ENCODE results near the gene MYO9B. TPM values are rescaled to one million over a fixed set of nuclear protein-coding genes. Genes with fewer than 3 reads are reported as not detected.
A peak's percentile ranks its signal among the peaks of the same experiment; 100 is the strongest.

Gene MYO9B
- total and polyA plus RNA-seq, 8 donors: 56.5 to 149 (median 66.0) TPM

GRCh38 chr19:17048885-17049453 lies 26.6 kb upstream of the MYO9B start:
- no peaks in the 10 kb centered on the region for H3K9me3 ChIP-seq

GRCh38 chr19:17049711-17050280 lies 25.8 kb upstream of the MYO9B start:
- intact Hi-C loops (cut with DNase I): loop anchor here in 1 of 2 donors (5.0 kb wide), 1 partner anchor 277 kb away; no protein-coding TSS in a partner anchor
- DNase-seq (peak in 2 of 4 donors; percentile 47 to 69), ATAC-seq (peak; percentile 91)
- H3K27ac ChIP-seq: no peak overlapping the region
- H3K36me3 ChIP-seq: peaks cover 0 to 64% of the 10 kb centered on the region in 2 donors
- TF ChIP-seq CTCF (IDR thresholded peaks at IDR 0.05): no peak
- no peaks in the 10 kb centered on the region for H3K4me1 ChIP-seq
- H3K27me3 ChIP-seq: no peaks in the 10 kb centered on the region
- H3K4me3 ChIP-seq: no peak overlapping the region
- no peaks in the 10 kb centered on the region for H3K9me3 ChIP-seq

More at GRCh38 chr19:17048885-17049453, 26.6 kb upstream of the MYO9B start:
- H3K4me3 ChIP-seq: no peak overlapping the region
- intact Hi-C loops (cut with DNase I): no loop called here
- DNase-seq (peak in 1 of 4 donors; percentile 54), ATAC-seq (no peak)
- no peak overlapping the region for H3K27ac ChIP-seq
- no peaks in the 10 kb centered on the region for H3K4me1 ChIP-seq
- H3K36me3 ChIP-seq: peaks cover 0 to 56% of the 10 kb centered on the region in 2 donors
- no peaks in the 10 kb centered on the region for H3K27me3 ChIP-seq
- no peak for TF ChIP-seq CTCF (IDR thresholded peaks at IDR 0.05)

GRCh38 chr19:17052439-17052838 lies 23.1 kb upstream of the MYO9B start:
- DNase-seq: peak in 2 of 4 donors; percentile 11 to 41
- H3K4me3 ChIP-seq: no peak overlapping the region
- TF ChIP-seq CTCF (IDR thresholded peaks at IDR 0.05): peak; percentile 48 to 65
- H3K4me1 ChIP-seq: no peaks in the 10 kb centered on the region
- no peaks in the 10 kb centered on the region for H3K27me3 ChIP-seq
- intact Hi-C loops (cut with DNase I): loop anchor here in 1 of 2 donors (5.0 kb wide), 1 partner anchor 280 kb away; no protein-coding TSS in a partner anchor
- H3K36me3 ChIP-seq: peaks cover 0 to 83% of the 10 kb centered on the region in 2 donors
- no peaks in the 10 kb centered on the region for H3K9me3 ChIP-seq
- H3K27ac ChIP-seq: no peak overlapping the region
- peak; percentile 78 for ATAC-seq

GRCh38 chr19:17054746-17055145 lies 20.8 kb upstream of the MYO9B start:
- intact Hi-C loops (cut with DNase I): loop anchor here in 1 of 2 donors (5.0 kb wide), 1 partner anchor 282 kb away; no protein-coding TSS in a partner anchor
- Histone ChIP-seq H3K27me3 (no peaks in the 10 kb centered on the region), H3K9me3 (peaks cover 0 to 15% of the 10 kb centered on the region in 2 donors), H3K4me1 (no peaks in the 10 kb centered on the region), H3K27ac (no peak overlapping the region), H3K36me3 (peaks cover 0 to 93% of the 10 kb centered on the region in 2 donors), H3K4me3 (no peak overlapping the region)
- TF ChIP-seq CTCF (IDR thresholded peaks at IDR 0.05): no peak
- ATAC-seq (no peak), DNase-seq (no peak)

- no peak for TF ChIP-seq CTCF (IDR thresholded peaks at IDR 0.05)
- ATAC-seq: no peak
- DNase-seq: no peak
- no peak overlapping the region for H3K27ac ChIP-seq
- H3K9me3 ChIP-seq: peaks cover 0 to 15% of the 10 kb centered on the region in 2 donors
- intact Hi-C loops (cut with DNase I): no loop called here
- H3K27me3 ChIP-seq: no peaks in the 10 kb centered on the region
- H3K4me3 ChIP-seq: no peak overlapping the region
- no peaks in the 10 kb centered on the region for H3K4me1 ChIP-seq
- H3K36me3 ChIP-seq: peaks cover 0 to 86% of the 10 kb centered on the region in 2 donors
Observed at GRCh38 chr19:17055636-17056035, 19.9 kb upstream of the MYO9B start.
